Superior temporal gyrus (tissue), 1 donor: Measurements from ENCODE around the gene FBXO7.

Experiments used
- DNase-seq: peaks from one replicate; pipeline ENCODE4 v3.0.0-alpha.2; 2016; ENCODE audit errors: extremely low spot score

Gene FBXO7

GRCh38 chr22:32489377-32489776 lies 14.8 kb downstream of the FBXO7 start:
- no peak for DNase-seq

DNA sequence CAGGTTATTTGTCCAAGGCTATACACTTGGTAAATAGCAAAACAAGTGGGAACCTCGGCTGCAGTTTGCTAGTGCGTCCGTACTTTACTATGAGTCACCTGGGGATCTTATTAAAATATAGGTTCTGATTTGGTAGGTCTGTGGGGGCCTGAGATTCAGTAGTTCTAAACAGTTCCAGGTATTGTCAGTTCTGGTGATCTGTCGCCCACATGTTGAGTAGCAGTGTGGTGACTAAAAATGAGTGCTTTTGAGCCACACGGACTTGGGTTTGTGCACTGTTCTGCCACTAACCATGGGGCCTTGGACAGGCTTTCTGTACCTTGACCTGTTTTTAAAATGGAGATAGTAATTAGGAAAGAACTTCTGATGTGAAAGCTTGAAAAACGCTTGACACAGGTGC lies 15.7 kb downstream of the FBXO7 start:
- DNase-seq: no peak

DNA sequence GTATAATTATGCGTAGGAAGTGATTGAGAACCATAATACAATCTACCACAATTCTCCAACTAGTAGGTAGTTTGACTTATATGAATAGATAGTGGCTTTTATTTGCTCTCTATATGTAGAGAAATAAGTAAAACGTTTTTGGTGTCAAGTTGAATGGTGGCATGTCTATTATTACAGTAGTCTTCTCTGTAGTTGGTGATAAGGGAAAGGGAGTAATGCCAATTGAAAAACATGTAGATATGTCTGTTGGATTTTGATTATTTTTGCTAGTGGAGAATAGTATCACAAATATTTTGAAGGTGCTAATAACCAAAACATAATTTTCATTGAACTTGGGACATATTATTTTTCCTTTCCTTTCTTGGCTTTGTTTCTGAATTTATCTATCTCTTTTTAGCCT lies 17.5 kb downstream of the FBXO7 start:
- DNase-seq: no peak

DNA sequence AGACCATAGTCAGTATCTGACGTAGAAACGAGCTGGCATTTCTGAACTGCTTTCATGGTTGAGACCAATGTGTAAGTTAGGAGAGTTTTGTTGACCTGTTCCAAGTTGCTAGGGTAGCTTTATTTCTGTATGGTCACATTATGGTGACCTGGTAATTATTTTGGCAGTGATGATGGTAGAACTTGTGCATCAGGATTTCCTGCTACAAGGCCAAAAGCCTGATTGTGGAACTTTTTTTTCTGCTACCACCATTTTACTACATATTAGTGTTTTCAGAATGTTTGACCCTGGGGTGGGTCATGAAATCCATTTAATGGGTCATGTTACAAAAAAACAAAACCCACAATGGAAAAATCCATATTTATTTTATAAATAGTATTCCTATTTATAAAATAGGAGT lies 18.9 kb downstream of the FBXO7 start:
- no peak for DNase-seq

- DNase-seq: no peak
These were observed 20.4 kb downstream of the FBXO7 start for GRCh38 chr22:32494971-32495370.

DNA sequence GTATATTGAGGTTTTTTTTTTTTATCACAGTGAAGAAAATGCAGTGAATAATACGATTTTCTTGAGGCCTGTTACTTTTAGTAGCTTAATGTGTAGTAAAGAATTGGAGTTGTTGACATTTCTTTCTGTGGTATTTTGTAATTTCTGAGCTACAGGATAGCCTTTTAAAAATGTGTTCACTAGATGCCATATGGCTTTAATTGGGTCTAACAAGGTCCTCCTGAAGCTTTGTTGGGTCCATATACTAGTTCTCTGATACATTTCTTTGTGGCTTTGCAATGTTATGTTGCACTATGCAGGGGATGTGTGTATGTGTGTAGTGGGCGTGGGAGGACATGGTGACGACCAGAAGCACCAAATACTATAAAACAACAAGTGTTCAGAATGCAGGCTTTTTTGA lies 25.1 kb downstream of the FBXO7 start:
- DNase-seq: no peak

DNA sequence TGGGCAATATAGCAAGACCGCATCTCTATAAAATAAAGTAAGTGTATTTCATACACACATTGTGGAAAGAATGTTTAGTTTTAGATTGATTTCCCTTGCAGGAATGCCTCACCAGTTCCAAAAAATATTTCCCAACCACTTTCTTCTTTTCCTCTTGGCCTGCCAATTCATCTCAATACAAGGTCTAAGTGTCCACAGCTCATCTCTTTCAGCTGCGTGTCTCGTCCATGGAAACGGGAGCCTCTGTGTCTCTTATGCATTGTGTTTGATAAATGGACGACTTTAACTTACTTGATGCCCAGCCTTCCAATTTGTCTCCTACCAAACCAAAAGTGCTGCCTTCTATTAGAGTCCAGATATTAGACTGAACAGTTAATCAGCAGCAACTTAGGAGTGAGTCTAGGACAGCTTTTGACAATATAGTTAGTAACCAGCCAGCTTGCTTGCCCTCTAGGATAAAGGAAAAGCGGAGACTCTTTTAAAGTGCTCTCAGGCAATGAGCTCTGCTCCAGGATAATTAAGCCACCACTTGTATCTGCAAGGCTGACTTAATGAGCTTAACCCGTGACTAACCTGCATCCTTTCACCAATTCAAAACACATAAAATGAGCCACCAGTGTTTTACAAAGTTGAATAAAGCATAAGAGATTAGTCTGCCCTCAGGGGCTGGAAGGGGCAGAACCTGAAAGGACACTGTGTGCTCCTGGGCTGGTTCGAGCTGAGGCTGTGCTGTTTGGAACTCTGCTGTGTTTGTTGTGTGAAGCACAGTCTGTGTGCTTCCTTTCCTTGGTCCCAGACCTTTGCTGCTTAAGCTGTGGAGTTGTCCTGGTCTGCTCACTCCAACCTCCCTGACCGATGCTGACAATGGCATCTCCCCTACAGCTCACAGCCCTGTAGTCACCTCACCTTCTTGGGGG lies 27.5 kb downstream of the FBXO7 start:
- DNase-seq: no peak

DNA sequence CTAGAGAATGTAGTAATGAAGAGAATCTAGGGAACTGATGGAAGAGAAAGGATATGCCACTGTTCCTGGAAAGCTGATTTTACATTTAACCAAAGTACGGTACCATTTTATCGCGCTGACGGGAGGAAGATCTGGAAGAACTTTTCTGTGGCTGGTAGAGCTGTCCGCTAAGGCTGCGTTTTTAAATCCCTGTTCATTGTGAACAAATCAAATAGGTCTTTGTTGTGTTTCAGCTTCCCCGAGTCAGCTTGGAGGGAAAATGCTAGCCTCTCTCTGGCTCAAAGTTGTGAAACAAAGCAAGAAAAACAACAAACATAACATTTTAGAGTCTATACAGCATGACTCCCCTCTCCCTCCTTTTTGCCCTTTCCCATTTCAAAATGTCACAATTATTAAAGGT lies 34.4 kb downstream of the FBXO7 start:
- DNase-seq: peak; percentile 85

DNA sequence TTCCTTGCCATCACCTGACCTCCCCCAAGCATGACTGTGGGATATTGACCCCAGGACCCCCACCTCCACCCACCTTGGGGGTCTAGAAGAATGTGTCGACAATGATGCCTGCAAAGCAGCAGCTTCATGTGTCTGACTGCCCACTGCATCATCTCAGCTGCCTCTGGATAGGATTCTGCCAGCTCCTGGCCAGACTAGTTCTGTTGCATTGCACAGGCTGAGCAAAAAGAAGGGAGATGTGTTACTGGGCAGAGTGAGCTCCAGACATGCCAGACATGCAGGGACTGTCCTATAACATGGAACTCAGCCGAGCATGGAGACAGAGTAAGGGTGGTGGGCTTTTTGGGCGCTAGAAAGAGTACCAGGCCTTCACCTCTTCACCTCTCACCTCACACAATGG lies 36.7 kb downstream of the FBXO7 start:
- no peak for DNase-seq

- no peak for DNase-seq
These were observed 37.2 kb downstream of the FBXO7 start for GRCh38 chr22:32511776-32512175.

DNA sequence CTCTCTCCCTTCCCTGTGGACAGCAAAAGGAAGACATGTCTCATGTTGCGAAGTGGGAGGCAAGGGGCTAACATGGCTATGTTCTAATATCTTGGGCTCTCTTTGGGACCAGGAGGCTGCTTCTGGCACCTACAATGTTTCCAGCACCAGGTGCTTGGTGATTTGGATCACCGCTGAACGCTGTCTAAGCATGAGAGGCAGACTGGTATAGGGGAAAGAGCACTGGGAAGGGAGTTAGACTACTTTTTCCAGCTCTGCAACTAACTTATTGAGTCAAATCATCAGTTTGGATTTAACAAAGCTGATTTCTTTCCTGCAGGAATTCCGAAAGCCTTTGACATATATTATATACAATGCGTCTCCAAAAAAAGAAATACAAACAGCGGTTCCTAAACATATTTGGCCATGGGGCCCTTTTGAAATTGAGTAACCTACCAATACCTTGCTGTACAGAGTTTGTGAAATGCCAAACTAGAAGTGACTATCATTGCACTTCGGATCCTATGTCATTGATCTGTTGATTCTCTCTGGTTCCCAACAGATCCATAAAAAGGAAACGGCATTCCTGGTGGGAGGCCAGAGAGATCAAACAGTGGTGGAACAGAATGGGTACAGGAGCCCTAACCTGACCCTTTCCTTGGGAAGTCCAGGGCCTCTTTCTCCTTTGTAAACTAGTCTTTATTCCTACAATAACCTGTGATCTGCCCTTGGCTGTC lies 37.8 kb downstream of the FBXO7 start:
- no peak for DNase-seq

GRCh38 chr22:32515084-32515483 lies 40.5 kb downstream of the FBXO7 start:
- DNase-seq: no peak

DNA sequence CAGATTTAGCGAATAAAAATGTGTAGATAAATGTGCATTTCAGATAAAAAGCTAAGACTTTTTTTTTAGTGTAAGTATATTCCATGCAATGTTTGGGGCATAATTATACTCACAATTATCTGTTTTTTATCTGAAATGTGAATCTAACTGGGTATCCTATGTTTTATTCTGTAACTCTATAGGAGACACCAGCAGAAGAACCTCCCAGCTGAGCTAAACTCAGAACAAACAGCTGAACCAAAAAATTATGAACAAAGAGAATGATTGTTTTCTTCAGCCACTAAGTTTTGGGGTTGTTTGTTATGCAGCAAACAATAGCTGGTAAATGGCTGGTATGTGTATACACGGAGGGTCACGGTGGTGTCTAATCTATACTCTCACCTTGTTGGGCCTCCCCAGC lies 42.9 kb downstream of the FBXO7 start:
- no peak for DNase-seq

DNA sequence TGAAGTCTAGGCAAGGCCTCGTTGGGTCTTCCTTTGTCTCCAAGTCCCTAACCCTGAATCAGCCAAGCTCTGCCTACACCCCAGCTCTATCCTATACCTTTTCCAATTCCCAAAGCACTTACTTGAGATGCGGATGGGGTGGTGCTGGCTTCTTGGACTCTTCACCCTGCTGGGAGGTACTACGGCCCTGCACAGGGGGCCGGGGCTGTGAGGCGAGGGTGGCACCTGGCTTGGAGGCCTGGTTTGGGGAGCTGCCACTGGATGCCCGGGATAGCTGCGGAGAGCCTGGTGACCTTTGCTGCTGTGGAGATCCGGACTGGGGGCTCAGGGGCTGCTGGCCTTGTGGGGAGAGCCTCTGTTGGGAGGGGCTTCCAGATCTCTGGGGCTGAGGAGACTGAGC lies 43.3 kb downstream of the FBXO7 start:
- DNase-seq: no peak

DNA sequence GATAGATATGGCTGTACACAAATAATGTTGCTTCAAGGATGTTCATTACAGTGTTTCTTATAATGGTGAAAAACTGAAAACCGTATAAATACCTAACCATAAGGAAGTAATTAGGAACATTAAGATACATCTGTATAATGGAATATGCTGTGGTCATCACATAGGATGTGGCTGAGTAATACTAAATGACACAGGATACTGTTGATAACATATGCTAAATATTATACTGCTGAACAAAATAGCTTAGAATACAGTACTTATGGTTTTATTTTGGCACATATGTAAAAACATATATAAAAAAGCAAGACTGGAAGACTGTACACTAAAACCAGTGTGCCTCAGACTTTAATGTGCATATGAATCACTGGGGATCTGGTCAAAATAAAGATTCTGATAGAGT lies 43.8 kb downstream of the FBXO7 start:
- DNase-seq: no peak

- no peak for DNase-seq
These were observed 44.2 kb downstream of the FBXO7 start for GRCh38 chr22:32518848-32519247.

GRCh38 chr22:32520612-32521011 lies 46.0 kb downstream of the FBXO7 start:
- no peak for DNase-seq

- DNase-seq: no peak
These were observed 47.6 kb downstream of the FBXO7 start for GRCh38 chr22:32522237-32522636.

GRCh38 chr22:32527756-32528155 lies 53.1 kb downstream of the FBXO7 start:
- no peak for DNase-seq

DNA sequence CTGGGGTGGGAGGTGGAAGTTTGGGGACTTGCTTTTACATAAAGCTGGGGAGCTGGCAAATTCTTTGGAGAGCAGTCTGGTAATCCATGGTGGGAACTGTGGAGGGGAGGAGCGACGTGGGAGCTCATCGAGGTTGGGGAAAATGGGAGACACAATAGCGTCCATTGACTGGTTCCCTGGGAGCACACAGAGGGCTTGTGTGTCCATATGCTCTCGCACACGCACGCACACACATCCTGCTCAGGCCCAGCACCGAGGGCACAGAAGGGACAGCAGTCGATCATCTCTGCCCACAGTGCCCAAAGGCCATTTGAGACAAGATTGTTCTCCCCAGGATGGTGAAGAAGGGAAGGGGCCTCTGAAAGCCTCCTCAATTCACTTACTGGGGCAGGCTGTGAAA lies 53.7 kb downstream of the FBXO7 start:
- peak; percentile 81 for DNase-seq

DNA sequence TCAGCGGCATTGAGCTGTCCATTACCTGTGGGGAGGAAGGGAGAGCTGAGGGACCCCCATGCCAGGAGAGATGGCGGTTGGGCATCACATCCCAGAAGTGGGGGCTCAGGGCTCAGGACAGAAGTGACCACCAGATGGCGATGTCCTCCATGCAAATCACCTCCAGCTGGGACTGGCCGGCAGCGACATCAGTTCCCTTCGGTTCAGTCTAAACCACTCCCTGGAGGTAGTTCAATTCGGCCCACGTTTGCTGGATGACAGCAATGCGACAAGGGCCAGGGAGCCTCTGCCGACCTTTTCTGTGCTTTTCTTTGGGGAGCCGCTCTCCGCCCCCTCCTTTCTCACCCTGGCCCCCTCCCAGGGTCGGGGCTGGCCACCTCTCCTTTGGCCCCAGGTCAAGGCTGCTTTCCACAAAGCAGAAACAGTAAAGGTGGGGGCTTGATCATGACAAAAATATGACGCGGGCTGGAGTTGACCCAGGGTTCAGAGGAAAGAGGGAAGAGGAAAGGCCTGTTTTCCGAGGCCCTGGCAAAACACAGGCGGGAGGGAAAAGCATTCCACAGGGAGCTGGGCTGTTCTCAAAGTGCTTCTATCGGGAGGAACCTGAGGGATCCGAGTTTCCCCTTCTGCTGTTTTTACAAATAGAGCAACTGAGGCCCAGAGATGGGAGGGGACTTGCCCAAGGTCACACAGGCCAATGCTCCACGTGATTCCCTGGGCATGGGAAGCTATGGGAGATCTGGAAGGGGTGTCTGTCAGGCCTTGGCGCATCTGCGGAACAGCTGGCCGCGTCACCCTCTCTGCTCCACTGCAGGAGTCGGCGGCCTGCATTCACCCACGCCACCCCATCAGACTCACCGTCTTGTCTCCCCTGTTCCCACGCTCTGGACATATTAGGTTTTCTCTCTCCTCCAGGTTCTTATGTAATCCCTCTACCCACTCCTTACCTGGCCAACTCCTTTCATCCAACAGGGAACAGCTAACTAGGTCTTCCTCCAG lies 54.7 kb downstream of the FBXO7 start:
- DNase-seq: peak; percentile 92

DNA sequence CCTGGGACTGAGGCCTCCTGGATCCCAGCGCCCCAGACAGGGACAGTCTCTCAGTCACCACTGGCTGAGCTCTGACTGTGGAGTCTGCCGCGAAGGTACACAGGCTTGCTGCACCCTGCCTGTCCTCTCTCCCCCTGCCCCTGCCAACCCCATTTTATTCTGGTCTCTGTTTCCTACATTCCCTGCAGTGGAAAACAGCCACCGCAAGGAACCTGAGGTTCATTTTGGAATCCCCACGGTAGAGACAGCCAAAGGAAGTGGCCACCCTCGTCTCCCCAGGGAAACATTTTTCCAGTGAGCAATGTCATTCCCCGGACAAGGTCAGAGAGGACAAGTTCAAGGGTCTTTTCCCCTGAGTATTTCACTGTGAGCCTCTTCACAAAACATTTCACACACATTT lies 56.6 kb downstream of the FBXO7 start:
- DNase-seq: no peak
